ENCODE data around the gene LPCAT1.
"Not testable (repeated sequence)": the region's sequence is repeated elsewhere in the genome, so short reads cannot be mapped to it uniquely, and the experiment has no call there.

Gene LPCAT1

DNA sequence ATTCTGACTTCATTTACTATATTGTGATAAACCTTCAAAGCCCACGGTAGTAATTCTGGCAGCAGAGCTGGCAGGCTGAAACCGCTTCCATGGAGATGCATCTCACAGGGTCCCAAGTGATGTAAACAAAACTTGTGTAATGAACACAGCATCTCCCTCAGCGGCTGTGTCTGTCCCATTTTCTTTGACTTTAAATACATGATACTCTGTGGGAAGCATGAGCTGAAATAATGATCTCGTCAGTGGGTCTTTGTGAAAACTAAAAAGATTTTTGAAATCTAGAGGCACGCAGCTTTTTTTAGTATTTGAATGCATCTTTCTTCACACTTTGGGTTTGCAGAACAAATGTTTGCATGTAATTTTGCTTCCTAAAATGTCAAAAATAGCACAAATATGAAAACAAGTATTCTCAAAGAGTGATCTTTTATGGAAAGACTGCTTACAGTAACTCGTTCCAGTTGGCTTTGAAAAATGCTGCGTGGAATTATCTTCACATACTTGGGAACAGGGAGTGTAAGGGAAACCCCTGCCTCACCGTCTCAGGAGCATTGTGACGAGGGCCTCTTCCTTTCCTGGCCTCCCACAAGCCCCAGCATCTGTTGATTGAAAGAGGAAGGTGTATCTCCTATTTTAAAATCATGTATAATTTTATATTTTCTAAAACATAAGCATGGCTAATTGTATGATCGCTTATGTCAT, 18.1 kb upstream of the LPCAT1 start:
- no peak for DNase-seq (ENCODE audit: low read depth in 2 of 2)

DNA sequence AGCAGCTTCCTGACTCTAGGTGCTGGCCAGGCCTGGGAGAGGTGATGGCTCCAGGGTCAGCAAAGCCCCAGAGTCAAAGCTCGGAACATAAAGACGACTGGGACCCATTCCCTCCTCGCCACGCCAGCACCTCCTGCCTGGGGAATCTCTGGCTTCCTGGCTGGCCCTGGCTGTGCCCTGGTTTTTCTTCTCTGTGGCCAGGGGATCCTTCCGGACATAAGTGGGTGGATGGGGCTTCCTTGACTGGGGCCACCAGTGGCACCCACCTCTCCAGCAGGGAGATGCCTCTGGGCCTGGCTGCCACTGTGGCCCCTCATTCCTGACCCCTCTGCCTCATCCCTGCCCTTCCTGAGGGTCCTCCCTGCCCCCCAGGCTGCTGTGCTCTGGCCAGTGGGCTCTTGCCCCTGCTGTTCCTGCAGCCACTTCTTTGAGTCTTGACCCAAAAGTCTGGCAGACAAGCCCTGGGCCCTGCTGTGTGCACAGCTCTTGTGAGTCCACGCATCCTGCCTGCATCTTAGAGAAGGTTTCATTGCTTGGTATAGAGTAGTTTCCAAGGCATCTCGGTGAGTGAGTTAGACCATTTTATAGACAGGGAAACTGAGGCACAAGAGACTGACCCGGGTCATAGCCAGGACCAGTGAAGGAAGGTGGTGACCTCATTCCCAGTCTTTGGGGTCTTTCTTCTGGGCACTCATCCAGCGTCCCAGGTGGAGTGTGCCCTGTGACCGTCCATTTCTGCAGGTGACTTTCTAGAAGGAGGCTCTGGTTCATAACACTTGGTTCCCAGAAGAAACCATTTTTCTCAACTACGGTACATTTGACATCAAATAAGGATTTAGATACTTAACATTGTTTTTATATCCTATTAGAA, 17.3 kb upstream of the LPCAT1 start:
- DNase-seq (ENCODE audit: low read depth in 2 of 2), result no peak

DNA sequence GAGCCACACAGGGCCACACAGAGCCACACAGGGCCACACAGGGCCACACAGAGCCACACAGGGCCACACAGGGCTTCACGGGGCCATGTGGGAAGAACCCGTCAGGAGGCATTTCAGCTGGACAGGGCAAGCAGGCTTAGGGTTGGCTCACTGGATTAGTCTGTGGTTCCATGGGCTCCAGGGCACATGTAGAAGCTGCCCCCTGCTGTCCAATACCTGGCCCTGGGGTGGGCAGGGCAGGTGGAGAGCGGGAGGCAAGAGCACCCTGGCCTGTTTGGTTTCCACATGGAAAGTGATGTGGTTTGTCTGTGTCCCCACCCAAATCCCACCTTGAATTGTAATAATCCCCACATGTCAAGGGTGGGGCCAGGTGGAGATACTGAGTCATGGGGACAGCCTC, 16.4 kb upstream of the LPCAT1 start:
- no peak for DNase-seq (ENCODE audit: low read depth in 2 of 2)

DNA sequence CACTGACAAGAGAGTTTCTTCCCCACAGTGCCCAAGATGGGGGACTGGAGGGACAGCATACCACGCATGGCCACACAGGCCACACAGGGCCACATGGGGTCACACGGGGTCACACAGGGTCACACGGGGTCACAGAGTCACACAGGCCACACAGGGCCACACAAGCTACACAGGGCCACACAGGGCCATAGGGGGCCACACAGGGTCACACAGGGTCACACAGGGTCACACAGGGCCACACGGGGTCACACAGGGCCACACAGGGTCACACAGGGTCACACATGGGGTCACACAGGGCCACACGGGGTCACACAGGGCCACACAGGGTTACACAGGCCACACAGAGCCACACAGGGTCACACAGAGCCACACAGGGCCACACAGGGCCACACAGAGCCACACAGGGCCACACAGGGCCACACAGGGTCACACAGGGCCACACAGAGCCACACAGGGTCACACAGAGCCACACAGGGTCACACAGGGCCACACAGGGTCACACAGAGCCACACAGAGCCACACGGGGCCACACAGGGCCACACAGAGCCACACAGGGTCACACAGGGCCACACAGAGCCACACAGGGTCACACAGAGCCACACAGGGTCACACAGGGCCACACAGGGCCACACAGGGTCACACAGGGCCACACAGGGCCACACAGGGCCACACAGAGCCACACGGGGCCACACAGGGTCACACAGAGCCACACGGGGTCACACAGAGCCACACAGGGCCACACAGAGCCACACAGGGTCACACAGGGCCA, 15.8 kb upstream of the LPCAT1 start:
- DNase-seq (ENCODE audit: low read depth in 2 of 2), result not testable (repeated sequence)

DNA sequence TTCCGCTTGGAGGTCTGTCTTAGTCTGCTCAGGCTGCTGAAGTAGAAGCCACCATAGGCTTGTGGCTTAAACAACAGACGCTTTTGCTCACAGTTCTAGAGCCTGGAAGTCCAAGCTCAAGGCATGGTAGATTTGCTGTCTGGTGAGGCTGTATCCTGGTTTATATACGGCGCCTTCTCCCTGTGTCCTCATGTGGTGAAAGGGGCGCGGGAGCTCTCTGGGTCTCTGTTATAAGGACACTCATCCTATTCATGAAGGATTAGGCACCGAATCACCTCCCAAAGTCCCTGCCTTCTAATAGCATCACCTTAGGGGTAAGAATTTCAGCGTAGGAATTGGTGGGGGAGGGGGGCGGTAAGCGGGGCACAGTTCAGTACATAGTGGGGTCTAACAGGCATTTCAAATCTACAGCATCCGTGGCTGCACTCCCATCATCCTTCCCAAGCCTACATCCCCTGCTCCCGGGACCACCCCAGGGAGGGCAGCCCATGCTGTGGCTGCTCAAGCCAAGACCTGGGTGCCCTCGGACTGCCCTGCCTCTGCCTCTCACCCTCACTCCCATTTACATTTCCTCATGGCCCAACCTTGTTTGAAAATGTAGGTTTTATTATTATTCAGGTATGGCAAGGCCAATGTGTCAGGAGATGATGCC, 15.1 kb upstream of the LPCAT1 start:
- DNase-seq (ENCODE audit: low read depth in 2 of 2), result no peak

- no peak for DNase-seq (ENCODE audit: low read depth in 2 of 2)
Measured at GRCh38 chr5:1538276-1538675, 14.5 kb upstream of the LPCAT1 start.

DNA sequence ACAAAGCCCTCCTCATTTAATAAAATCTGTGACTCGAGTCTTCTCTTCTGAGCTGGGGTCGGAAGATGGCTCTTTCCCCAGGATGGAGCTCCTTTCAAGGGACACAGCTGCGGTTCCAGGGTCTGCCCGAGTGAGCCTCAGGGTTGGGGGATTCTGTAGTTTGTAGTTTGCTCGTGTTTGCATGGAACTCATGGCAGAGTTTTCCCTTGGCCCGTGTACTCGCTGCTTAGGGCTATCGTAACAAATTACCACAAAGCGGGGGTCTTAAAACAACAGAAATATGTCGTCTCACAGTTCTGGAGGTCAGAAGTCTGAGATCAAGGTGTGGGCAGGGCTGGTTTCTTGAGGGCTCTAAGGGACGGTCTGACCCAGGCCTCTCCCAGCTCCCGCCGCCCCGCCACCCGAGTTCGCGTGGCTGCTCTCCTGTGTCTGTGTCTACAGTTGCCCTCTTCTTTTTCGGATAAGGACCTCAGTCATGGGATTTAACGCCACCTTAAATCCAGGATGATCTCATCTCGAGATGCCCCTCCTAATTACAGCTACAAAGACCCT, 13.9 kb upstream of the LPCAT1 start:
- no peak for DNase-seq (ENCODE audit: low read depth in 2 of 2)

- no peak for DNase-seq (ENCODE audit: low read depth in 2 of 2)
Measured at GRCh38 chr5:1536871-1537602, 13.3 kb upstream of the LPCAT1 start.

GRCh38 chr5:1536322-1536845, 12.6 kb upstream of the LPCAT1 start:
- DNase-seq (ENCODE audit: low read depth in 2 of 2), result peak; percentile 40 to 70

- no peak for DNase-seq (ENCODE audit: low read depth in 2 of 2)
Measured at GRCh38 chr5:1535646-1536045, 11.9 kb upstream of the LPCAT1 start.

DNA sequence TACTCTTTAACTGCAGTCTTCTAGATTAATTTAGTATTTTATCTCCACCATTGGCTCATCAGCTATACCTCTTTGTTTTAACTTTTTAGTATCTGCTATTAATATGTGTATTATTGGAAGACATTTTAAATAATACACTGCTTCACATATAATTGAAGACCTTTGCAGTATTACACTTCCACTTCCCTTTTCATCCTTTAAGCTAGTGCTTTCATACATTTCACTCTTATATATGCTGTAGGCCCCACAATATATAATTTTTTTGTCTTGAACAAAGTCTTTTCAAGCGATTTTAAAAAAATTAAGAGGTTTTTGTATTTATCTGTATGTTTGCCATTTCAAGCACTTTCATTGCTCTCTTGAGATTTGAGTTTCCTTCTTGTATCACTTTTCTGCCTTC, 8.6 kb upstream of the LPCAT1 start:
- no peak for DNase-seq (ENCODE audit: low read depth in 2 of 2)

- no peak for DNase-seq (ENCODE audit: low read depth in 2 of 2)
Measured at GRCh38 chr5:1529498-1529897, 5.7 kb upstream of the LPCAT1 start.

DNA sequence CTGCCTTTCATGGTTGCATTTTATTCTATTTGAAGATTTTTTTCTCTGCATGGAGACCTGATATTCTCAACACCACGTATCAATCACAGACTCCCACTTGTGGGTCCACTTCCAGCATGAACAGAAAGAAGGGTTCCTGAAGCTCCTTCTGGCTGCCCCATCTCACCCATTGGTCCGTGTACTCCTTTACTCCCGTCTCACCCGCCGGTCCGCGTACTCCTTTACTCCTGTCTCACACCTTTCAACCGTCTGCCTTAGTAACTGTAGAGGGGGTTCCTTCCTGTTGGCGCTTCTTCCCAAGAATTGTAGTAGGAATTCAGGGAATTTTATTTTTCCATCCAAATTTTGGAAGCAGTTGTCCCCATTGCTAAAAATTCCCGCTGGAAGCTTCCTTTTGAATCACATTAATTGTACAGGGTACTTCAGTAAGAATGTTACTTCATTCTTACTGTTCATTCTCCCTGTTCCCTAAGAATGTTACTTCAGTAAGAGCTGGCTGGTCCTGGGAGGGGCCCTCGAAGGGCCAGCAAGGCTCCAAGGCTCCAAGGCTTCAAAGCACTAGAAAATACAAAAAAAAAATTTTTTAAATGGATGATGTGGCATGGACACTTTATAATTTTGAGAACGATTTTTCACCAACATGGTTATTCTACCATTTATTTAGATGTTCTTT, 3.9 kb upstream of the LPCAT1 start:
- no peak for DNase-seq (ENCODE audit: low read depth in 2 of 2)

- no peak for DNase-seq (ENCODE audit: low read depth in 2 of 2)
Measured at GRCh38 chr5:1526681-1527131, 2.9 kb upstream of the LPCAT1 start.

- DNase-seq (ENCODE audit: low read depth in 2 of 2), result no peak
Measured at GRCh38 chr5:1526190-1526631, 2.5 kb upstream of the LPCAT1 start.

GRCh38 chr5:1525624-1526189, 1.9 kb upstream of the LPCAT1 start:
- no peak for DNase-seq (ENCODE audit: low read depth in 2 of 2)

DNA sequence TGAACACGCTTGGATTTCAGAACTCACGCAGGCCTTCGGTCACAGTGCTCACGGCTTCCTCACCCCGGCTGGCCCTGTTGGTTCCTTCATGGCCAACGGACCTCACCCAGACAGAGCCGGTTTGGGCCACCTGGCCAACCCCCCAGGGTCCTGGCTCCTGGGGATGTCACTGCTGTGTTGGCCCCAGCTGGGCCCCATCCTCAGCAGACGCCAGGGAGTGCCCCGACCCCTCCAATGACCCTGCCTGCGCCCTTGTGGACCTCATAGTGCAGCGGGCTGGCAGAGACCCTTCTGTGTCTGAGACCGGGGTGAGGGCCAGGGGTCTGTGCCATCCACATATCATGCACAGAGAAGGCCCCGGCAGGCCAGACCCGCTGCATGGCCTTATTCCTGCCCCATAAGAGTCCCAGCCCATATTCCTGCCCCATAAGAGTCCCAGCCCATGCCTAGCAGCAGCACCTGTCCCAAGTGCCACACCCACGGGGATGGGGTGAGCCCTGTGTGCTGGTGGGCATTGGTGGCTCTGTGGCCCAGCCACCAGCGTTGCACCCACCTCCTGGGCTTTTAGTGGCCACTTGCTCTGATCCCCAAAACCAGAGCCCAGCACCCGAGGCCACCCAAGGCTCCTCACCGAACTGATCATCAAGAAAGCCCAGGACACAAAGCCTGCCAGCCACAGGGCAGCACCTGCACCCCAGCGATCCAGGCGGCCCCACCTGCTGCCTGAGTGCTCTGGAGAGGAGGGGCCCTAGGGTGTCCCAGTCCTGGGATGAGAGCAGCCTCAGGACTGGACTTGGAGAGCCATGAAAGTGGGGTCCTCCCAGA, 1.3 kb upstream of the LPCAT1 start:
- DNase-seq (ENCODE audit: low read depth in 2 of 2), result no peak

- DNase-seq (ENCODE audit: low read depth in 2 of 2), result no peak
Measured at GRCh38 chr5:1524481-1524798, 680 bp upstream of the LPCAT1 start.

DNA sequence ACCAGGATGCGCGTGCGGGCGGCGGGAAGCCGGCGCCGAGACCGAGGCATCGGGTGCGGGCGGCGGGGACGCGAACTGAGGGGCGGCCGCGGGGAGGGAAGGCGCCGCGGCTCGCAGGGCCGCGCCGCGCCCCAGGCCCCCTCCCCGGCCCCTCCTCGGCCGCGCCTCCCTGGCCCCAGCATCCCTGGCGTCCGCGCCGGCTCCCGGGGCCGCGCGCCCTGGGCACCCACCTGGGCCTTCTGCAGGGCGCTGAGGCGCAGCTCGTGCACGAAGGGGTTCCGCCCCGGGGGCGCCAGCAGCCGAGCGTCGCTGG, 324 bp downstream of the LPCAT1 start:
- DNase-seq (ENCODE audit: low read depth in 2 of 2), result no peak
